Stimulated activated CD4-positive, alpha-beta T cell treated with anti-CD3 and anti-CD28 coated beads, Interleukin-15, amount 100 ng/mL, for 1 hour (primary cell): ENCODE data around the gene LPAR5.

ENCODE experiments used
- DNase-seq, 2 donors: peaks; one replicate each; pipeline ENCODE4 v3.0.0-alpha.2; 2020; ENCODE audit warnings: low read depth in 1 of 2, low spot score in 1 of 2

LPAR5 gene

GRCh38 chr12:6639151-6639801, 3.5 kb upstream of the LPAR5 start:
- no peak for DNase-seq

DNA sequence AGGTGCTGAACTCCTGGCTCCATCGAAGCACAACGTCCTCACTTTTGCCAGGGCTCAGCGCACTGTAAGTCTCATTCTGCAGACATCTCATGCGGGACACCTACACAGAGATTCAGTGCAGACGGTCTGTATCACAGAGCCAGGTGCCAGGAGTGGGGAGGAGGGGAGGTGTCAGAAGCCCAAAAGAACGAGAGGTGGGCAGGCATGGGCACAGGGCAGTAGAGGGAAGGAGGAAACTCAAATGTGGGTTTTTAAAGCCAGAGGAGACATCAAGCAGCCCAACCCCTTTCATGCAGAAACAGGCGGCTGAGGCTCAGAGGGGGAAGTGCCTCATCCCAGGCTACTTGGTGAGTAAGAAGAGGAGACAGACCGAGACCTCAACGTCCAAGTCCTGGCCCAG, 2.5 kb upstream of the LPAR5 start:
- no peak for DNase-seq

- DNase-seq = no peak
Measured at GRCh38 chr12:6635375-6635855, 344 bp downstream of the LPAR5 start.

DNA sequence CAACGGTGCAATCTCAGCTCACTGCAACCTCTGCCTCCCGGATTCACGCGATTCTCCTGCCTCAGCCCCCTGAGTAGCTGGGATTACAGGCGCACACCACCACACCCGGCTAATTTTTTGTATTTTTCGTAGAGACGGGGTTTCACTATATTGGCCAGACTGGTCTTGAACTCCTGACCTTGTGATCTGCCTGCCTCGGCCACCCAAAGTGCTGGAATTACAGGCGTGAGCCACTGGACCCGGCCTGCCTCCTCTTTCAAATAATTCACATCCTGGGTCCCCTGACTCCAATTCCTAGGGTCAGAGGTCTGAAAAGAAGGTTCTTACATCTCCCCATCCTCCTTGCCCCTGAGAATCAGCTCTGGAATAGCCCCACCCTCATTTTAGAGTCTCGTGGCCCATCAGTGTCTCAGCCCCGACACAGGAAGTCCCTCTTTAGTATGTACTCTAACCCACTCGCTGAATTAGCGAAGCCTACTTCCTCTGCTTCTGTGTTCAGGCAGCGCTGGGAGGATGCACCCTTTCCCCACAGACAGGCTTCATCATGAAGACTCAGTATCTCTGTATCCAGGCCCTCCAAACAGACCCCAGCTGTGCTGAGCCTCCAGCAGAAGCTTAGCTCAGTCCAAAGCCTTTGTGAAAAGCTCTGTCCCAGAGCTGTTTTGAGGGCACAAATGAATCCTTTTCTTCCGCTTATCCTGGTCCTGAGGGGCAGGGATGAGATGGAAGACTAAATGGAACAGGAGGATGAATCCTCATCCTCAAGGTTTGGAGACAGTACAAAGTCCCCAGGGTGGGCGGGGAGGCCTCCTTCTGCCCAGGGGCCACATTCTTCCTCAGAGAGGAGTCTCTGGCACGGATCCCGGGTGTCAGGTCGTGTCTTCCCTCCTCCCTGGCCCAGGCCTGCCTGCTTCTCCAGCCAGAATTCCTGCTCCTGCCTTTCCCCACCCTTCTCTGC, 3.5 kb downstream of the LPAR5 start:
- no peak for DNase-seq

GRCh38 chr12:6631549-6631961, 4.2 kb downstream of the LPAR5 start:
- DNase-seq = no peak

DNA sequence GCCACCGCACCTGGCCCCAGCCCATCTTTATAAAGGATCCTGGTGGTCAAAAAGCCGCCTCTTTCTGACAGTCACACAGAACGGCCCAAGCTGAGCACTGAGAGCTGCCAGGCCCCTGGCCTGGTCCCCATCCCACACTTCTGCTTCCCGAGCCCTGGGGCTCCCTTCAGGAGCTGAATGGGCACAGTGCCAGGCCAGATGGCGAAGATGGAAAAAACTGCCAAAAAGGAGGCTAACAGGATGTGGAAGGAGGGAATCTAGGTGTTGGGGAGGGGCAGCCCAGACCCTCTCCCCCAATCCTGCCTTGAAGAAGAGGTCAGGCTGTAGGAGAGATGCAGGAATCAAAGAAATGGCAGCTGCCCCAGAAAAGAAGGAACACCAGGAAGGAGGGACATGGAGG, 5.0 kb downstream of the LPAR5 start:
- DNase-seq = no peak

GRCh38 chr12:6627616-6628015, 8.1 kb downstream of the LPAR5 start:
- DNase-seq = no peak

GRCh38 chr12:6626654-6627283, 9.0 kb downstream of the LPAR5 start:
- no peak for DNase-seq

- no peak for DNase-seq
Measured at GRCh38 chr12:6620885-6621274, 14.9 kb downstream of the LPAR5 start.

GRCh38 chr12:6620137-6620884, 15.4 kb downstream of the LPAR5 start:
- peak in 1 of 2 donors; percentile 53 for DNase-seq

GRCh38 chr12:6618483-6619225, 17.1 kb downstream of the LPAR5 start:
- DNase-seq = no peak

DNA sequence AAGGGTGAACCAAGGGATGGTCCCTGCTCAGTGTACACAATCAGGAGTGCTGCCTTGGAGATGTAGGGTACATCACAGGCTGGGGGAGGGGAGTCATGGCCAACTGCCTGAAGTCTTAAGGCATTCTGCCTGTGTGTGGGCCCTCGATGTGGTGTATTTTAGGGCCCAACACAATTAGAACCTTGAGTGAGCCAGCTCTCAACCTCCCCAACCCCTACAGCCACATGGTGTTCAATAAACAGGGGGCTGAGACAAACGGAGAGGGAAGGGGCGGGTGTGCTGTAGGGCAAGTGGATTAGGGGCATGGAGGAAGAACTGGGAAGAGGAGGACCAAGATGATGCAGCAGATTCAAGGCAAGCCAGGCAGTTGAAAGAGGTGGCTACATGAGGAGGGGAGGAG, 20.0 kb downstream of the LPAR5 start:
- no peak for DNase-seq

GRCh38 chr12:6614513-6615172, 21.1 kb downstream of the LPAR5 start:
- DNase-seq = no peak

GRCh38 chr12:6613776-6614512, 21.8 kb downstream of the LPAR5 start:
- no peak for DNase-seq

DNA sequence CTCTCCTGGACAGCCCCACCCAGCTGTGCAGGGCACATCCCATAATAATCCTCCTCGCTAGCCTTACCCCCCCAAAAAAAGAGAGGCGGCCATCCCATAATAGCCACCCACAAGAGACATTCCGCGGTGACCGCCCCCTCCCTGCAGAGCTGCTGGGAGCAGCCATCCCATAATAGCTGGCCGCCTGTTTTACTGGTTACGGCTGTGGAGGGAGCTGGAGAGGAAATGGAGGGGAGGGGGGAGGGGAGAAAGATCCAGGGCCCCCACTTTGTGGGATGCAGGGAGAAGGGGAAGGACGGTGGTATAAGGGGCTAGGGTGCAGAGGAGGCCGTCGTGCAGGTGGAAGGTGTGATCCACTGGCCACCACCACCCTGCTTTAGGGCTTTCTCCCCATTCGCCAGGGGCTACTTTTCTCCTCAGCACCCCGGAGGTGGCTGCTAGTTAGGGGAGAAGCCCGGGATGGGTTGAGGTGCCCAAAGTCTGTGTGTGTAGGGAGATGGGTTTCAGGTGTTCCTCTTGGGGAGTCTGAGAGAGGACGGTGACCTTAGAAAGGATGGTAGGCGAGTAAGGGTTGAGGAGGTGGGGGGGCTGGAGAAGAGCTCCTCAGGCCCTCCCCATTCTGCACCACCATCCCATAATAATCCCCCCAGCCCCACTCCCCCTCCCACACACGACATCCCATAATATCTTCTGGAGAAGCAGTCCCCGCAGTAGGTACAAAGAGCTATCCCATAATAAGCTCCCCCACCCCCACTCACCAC, 22.6 kb downstream of the LPAR5 start:
- DNase-seq = no peak

GRCh38 chr12:6612652-6613014, 23.1 kb downstream of the LPAR5 start:
- no peak for DNase-seq

- no peak for DNase-seq
Measured at GRCh38 chr12:6612247-6612646, 23.5 kb downstream of the LPAR5 start.

DNA sequence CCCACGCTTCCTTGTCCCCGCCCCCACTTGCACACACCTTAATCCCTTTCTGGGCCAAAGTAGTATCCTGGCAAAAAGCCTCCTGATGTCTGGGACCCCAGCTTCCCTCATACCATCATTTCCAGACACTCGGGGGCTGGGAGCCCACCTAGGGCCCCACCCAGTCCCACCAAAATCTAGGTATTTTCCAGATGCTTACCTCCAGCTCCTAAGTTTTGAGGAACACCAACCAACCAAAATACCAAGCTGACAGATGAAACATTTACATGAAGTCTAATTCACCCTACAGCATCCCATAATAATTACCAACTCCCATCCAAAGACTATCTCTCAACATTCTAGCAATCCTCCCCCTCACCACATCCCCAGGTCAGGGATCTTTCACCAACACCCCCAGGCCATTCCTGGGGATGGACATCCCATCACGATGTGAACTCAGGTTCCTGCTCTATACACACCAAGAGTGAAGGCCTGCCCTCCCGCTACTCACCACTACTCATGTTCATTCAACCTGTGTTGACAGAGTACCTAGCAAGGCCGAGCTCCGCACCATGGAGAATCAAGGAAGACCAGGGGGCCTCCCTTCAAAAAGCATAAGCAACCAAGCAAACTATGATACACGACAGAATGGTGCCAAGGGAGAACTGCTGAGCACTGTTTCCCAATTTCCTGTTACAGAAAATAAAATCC, 27.0 kb downstream of the LPAR5 start:
- peak in 1 of 2 donors; percentile 44 for DNase-seq
